HG03139 (cell line): Measurements from ENCODE around the gene ERFL.
A peak's percentile ranks its signal among the peaks of the same experiment; 100 is the strongest.

ENCODE experiments used
- ATAC-seq: cut with Tn5 transposase; IDR thresholded peaks from one replicate; pipeline ENCODE4 v1.9.1; 2021; ENCODE audit not compliant: unreplicated experiment

The ERFL gene

GRCh38 chr19:41928221-41928683 is at the start of gene ERFL:
TSS of gene ERFL (minus strand) at chr19:41928449. CDS start at chr19:41912919, 15,530 bp downstream.
- ATAC-seq, result no peak

DNA sequence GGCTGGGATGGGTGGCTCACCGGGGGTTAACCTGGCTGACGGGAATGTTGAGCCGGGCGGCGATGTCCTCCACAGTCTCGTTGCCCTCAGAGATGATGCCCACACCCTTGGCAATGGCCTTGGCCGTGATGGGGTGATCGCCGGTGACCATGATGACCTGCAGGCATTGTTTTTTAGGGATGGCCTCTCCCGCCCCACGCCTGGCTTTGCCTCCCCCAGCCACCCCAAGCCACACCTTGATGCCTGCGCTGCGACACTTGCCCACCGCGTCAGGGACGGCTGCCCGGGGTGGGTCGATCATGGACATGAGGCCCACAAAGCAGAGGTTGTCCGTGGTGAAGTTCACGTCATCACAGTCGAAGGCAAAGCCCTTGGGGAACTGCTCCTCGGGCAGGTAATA is 49.7 kb upstream of the ERFL start:
- ATAC-seq, result no peak

DNA sequence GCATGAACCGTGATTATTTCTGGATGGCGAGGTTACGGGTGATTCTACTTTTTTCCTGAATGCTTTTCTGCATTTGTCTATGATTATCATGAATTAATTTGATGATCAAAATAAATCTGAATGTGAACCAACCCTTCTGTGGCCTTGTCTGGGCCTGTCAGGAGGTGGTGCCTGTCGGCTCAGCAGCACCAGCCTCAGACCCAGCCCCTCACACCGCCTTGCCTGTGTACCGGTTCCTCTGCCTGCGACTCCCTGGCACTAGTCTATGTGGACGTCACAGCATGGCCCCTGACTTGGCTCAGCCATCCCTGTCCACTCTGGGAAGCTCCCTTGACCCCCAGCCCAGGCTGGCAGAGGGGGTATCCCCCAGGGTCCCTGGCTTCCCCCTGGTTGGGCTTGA is 46.4 kb upstream of the ERFL start:
- ATAC-seq, result no peak

DNA sequence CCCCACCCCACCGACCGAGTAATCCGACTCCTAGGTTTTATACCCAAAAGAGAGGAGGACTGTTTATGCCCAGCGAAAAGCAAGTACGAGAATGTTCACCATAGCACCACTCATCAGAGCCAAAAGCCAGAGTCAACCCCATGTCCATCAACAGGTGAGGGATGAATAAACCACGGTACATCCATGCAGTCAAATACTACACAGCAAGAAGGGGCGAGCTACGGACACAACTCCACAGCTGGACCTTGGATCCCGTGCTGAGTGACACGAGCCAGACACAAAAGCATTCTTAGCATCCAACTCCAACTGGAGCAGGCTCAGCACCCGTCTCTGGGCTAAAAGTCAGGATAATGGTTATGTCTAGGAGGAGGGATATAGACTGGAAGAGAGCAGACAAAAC is 43.1 kb upstream of the ERFL start:
- ATAC-seq, result no peak

- no peak for ATAC-seq
Observed at GRCh38 chr19:41969772-41970458, 41.7 kb upstream of the ERFL start.

GRCh38 chr19:41968751-41969595 is 40.7 kb upstream of the ERFL start:
- ATAC-seq, result no peak

GRCh38 chr19:41967054-41967783 is 39.0 kb upstream of the ERFL start:
- no peak for ATAC-seq

- ATAC-seq, result no peak
Observed at GRCh38 chr19:41965106-41965505, 36.9 kb upstream of the ERFL start.

- ATAC-seq, result no peak
Observed at GRCh38 chr19:41960973-41961372, 32.7 kb upstream of the ERFL start.

GRCh38 chr19:41959056-41960053 is 31.1 kb upstream of the ERFL start, which contains the start of gene RABAC1:
TSS of gene RABAC1 (minus strand) at chr19:41959321. CDS start at chr19:41959292, 29 bp downstream.
- ATAC-seq, result peak; percentile 78

- ATAC-seq, result no peak
Observed at GRCh38 chr19:41958367-41959055, 30.3 kb upstream of the ERFL start.

- ATAC-seq, result no peak
Observed at GRCh38 chr19:41957838-41958366, 29.7 kb upstream of the ERFL start.

DNA sequence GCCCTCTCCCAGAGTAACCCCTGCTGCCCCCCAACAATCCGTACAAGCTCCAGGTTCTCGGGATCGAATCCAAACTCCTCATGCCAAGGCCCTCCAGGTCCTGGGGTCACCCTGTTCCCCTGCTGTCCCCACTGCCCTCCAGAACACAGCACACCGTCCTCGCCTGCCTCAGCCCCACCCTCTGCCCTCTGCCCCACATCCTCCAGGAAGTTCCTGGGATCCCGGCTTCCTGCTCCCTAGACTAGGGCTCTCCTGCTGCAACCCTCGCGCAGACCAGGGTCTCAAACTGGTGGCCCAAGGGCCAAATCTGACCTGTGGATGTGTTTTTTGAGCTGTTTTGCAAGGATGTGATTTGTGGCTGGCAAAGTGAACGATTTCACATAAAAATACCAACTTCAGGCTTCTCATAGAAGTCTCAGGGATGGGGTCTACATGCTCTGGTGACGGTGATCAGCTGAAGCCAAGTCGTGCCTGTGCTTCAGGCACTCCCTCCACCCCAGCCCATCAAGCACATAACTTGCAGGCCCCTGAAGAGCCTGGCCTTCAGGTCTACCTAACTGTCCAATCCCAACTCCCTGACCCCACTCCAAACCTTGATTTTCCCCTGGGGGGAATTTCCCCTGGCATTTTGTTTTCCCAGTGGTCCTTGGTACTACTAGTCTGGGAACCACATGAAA is 29.1 kb upstream of the ERFL start:
- ATAC-seq, result no peak

- ATAC-seq, result no peak
Observed at GRCh38 chr19:41956621-41957020, 28.4 kb upstream of the ERFL start.

DNA sequence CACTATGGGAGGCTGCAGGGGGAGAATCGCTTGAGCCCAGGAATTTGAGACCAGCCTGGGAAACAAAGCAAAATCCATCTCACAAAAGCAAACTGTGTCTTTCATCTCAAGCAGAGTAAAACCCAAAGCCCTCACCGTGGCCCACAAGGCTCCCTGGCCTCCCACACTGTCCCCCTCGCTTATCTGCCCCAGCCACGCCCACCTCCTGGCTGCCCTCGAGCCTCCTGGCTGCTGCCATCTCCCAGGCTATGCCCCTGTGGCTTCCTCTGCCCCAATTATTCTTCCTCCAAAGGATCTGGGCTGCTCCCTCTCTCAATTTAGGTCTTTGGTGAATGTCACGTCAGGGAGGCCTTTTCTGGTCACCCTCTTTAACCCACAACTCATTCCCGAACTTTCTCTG is 27.3 kb upstream of the ERFL start:
- ATAC-seq, result no peak

DNA sequence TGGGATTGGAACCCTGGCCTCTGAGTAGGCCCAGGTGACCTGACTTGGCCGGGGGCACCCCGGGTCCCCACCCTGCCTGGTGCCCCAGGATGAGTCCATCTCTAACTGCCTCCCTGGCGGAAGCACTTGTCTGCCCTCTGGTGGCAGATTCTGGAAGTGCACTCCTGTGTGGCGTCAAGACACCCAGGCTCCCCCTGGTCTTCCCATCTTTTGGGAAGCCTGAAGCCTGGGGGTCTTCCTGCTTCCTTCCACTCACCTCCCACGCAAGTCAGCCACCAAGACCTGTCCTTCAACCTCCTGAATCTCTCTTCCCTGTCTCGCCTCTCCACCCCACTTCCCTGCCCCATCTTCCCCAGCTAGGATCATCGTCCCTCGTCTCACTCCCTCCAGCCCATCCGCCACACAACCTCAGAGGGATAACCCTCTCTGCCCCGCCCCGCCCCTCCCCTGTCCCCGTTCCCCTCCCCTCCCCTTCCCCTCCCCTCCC is 23.5 kb upstream of the ERFL start:
- ATAC-seq, result no peak

- no peak for ATAC-seq
Observed at GRCh38 chr19:41947091-41947490, 18.8 kb upstream of the ERFL start.

- peak; percentile 72 for ATAC-seq
Observed at GRCh38 chr19:41945135-41945766, 17.0 kb upstream of the ERFL start.
